ENCODE data around the gene SMIM29. TPM values are rescaled to one million over a fixed set of nuclear protein-coding genes. Genes with fewer than 3 reads are reported as not detected.

Gene SMIM29
- total and polyA plus RNA-seq, 2 experiments from 2014 or later = 5.0 to 15.9 TPM

- H3K9me3 Mint-ChIP-seq = no peaks in the 10 kb centered on the region; the same call in 1 of the 3 replicates
- H3K27ac Mint-ChIP-seq = peak overlapping the region; percentile 97
- H3K4me1 Mint-ChIP-seq = peaks cover 51% of the 10 kb centered on the region
- H3K27me3 Mint-ChIP-seq (ENCODE audit: insufficient read depth, low read depth, poor library complexity) = peaks cover 32% of the 10 kb centered on the region
- H3K4me3 Mint-ChIP-seq = no peak overlapping the region
- no peaks in the 10 kb centered on the region for H3K9me2 ChIP-seq (ENCODE audit: insufficient read depth)
- TF ChIP-seq, protein P1, sequence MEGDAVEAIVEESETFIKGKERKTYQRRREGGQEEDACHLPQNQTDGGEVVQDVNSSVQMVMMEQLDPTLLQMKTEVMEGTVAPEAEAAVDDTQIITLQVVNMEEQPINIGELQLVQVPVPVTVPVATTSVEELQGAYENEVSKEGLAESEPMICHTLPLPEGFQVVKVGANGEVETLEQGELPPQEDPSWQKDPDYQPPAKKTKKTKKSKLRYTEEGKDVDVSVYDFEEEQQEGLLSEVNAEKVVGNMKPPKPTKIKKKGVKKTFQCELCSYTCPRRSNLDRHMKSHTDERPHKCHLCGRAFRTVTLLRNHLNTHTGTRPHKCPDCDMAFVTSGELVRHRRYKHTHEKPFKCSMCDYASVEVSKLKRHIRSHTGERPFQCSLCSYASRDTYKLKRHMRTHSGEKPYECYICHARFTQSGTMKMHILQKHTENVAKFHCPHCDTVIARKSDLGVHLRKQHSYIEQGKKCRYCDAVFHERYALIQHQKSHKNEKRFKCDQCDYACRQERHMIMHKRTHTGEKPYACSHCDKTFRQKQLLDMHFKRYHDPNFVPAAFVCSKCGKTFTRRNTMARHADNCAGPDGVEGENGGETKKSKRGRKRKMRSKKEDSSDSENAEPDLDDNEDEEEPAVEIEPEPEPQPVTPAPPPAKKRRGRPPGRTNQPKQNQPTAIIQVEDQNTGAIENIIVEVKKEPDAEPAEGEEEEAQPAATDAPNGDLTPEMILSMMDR (conservative IDR thresholded peaks at IDR 0.05; ENCODE audit: low read depth in 2 of 2) = no peak
- TF ChIP-seq EZH2 (IDR thresholded peaks at IDR 0.05; ENCODE audit: low read depth, unreplicated experiment) = no peak
- TF ChIP-seq STAT1 (IDR thresholded peaks at IDR 0.05; ENCODE audit: unreplicated experiment) = no peak
- TF ChIP-seq NANOG (IDR thresholded peaks at IDR 0.05; ENCODE audit: borderline replicate concordance) = no peak
- TF ChIP-seq EZH2phosphoT487 (IDR thresholded peaks at IDR 0.05; ENCODE audit: unreplicated experiment) = no peak
- TF ChIP-seq, protein P2, sequence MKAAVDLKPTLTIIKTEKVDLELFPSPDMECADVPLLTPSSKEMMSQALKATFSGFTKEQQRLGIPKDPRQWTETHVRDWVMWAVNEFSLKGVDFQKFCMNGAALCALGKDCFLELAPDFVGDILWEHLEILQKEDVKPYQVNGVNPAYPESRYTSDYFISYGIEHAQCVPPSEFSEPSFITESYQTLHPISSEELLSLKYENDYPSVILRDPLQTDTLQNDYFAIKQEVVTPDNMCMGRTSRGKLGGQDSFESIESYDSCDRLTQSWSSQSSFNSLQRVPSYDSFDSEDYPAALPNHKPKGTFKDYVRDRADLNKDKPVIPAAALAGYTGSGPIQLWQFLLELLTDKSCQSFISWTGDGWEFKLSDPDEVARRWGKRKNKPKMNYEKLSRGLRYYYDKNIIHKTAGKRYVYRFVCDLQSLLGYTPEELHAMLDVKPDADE (IDR thresholded peaks at IDR 0.05) = no peak
- TF ChIP-seq, protein P3, sequence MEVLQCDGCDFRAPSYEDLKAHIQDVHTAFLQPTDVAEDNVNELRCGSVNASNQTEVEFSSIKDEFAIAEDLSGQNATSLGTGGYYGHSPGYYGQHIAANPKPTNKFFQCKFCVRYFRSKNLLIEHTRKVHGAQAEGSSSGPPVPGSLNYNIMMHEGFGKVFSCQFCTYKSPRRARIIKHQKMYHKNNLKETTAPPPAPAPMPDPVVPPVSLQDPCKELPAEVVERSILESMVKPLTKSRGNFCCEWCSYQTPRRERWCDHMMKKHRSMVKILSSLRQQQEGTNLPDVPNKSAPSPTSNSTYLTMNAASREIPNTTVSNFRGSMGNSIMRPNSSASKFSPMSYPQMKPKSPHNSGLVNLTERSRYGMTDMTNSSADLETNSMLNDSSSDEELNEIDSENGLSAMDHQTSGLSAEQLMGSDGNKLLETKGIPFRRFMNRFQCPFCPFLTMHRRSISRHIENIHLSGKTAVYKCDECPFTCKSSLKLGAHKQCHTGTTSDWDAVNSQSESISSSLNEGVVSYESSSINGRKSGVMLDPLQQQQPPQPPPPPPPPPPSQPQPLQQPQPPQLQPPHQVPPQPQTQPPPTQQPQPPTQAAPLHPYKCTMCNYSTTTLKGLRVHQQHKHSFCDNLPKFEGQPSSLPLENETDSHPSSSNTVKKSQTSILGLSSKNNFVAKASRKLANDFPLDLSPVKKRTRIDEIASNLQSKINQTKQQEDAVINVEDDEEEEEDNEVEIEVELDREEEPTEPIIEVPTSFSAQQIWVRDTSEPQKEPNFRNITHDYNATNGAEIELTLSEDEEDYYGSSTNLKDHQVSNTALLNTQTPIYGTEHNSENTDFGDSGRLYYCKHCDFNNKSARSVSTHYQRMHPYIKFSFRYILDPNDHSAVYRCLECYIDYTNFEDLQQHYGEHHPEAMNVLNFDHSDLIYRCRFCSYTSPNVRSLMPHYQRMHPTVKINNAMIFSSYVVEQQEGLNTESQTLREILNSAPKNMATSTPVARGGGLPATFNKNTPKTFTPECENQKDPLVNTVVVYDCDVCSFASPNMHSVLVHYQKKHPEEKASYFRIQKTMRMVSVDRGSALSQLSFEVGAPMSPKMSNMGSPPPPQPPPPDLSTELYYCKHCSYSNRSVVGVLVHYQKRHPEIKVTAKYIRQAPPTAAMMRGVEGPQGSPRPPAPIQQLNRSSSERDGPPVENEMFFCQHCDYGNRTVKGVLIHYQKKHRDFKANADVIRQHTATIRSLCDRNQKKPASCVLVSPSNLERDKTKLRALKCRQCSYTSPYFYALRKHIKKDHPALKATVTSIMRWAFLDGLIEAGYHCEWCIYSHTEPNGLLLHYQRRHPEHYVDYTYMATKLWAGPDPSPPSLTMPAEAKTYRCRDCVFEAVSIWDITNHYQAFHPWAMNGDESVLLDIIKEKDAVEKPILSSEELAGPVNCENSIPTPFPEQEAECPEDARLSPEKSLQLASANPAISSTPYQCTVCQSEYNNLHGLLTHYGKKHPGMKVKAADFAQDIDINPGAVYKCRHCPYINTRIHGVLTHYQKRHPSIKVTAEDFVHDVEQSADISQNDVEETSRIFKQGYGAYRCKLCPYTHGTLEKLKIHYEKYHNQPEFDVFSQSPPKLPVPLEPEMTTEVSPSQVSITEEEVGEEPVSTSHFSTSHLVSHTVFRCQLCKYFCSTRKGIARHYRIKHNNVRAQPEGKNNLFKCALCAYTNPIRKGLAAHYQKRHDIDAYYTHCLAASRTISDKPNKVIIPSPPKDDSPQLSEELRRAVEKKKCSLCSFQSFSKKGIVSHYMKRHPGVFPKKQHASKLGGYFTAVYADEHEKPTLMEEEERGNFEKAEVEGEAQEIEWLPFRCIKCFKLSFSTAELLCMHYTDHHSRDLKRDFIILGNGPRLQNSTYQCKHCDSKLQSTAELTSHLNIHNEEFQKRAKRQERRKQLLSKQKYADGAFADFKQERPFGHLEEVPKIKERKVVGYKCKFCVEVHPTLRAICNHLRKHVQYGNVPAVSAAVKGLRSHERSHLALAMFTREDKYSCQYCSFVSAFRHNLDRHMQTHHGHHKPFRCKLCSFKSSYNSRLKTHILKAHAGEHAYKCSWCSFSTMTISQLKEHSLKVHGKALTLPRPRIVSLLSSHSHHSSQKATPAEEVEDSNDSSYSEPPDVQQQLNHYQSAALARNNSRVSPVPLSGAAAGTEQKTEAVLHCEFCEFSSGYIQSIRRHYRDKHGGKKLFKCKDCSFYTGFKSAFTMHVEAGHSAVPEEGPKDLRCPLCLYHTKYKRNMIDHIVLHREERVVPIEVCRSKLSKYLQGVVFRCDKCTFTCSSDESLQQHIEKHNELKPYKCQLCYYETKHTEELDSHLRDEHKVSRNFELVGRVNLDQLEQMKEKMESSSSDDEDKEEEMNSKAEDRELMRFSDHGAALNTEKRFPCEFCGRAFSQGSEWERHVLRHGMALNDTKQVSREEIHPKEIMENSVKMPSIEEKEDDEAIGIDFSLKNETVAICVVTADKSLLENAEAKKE (CRISPR knock-in tag; IDR thresholded peaks at IDR 0.05) = no peak
- no peak for TF ChIP-seq CREB1 (CRISPR knock-in tag; IDR thresholded peaks at IDR 0.05; ENCODE audit: low read depth)
- no peak for TF ChIP-seq ZNF331 (CRISPR knock-in tag; IDR thresholded peaks at IDR 0.05; ENCODE audit: low read depth)
- TF ChIP-seq POLR2AphosphoS5 (IDR thresholded peaks at IDR 0.05; ENCODE audit: low read depth) = no peak
- no peak for TF ChIP-seq REST (IDR thresholded peaks at IDR 0.05; ENCODE audit: unreplicated experiment)
- H4K20me1 ChIP-seq (replicated peaks; ENCODE audit: insufficient read depth) = no peaks in the 10 kb centered on the region
- H3K79me2 ChIP-seq (replicated peaks; ENCODE audit: insufficient read depth) = no peaks in the 10 kb centered on the region
- no peaks in the 10 kb centered on the region for H3K36me3 ChIP-seq (ENCODE audit: insufficient read depth)
- H3K27ac ChIP-seq (ENCODE audit: low read depth) = peak overlapping the region; percentile 96
- H3F3A ChIP-seq (replicated peaks; ENCODE audit: low read depth) = peaks cover 29% of the 10 kb centered on the region; the same call in 1 of the 2 replicates
- 0 out of 2 replicates have a peak overlapping the region, but pooled peaks have one; percentile 38 for H2AFZ ChIP-seq
- no peaks in the 10 kb centered on the region for H3K27me3 ChIP-seq (ENCODE audit: insufficient read depth)
- ATAC-seq (no peak), DNase-seq (ENCODE audit: low spot score) (no peak)
- H3K4me3 ChIP-seq = peak overlapping the region; percentile 42
- peaks cover 51% of the 10 kb centered on the region for H3K4me1 ChIP-seq (ENCODE audit: insufficient read depth)
- peak overlapping the region; percentile 83 for H3K4me2 ChIP-seq
- no peaks in the 10 kb centered on the region for H3K36me3 Mint-ChIP-seq (ENCODE audit: low read depth)
Observed at GRCh38 chr6:34227761-34228421, 20.9 kb downstream of the SMIM29 start.

Measured in GM23338 (cell line).